AG04450 (cell line): ENCODE measurements around the gene ZNF500. TPM values are rescaled to one million over a fixed set of nuclear protein-coding genes. Genes with fewer than 3 reads are reported as not detected.

Source experiments
- CTCF ChIA-PET: fragments of 300-600, 350-600 bp; formaldehyde crosslinking; extraction: SDS; loops from one replicate; lab custom pipeline; 2022; ENCODE audit warnings: antibody characterized with exemption, inconsistent platforms; lab: Charles Lee
- POLR2A ChIA-PET: fragments of 350-600 bp; formaldehyde crosslinking; extraction: SDS; loops from one replicate; lab custom pipeline; 2021; ENCODE audit warnings: antibody characterized with exemption, inconsistent platforms; lab: Yijun Ruan, JAX
- DNase-seq: peaks from one replicate; pipeline ENCODE4 v3.0.0-alpha.2; 2011; ENCODE audit warnings: low read depth, low spot score
- H3K27ac ChIP-seq: one replicate; pipeline ENCODE4 v1.5.1; 2012; ENCODE audit warnings: low read depth, low read length, control low read depth
- H3K27me3 ChIP-seq: one replicate; pipeline ENCODE4 v1.6.0; 2012; ENCODE audit warnings: low read length; ENCODE audit not compliant: control insufficient read depth, insufficient read depth
- H3K4me3 ChIP-seq: 2 replicates; pipeline ENCODE4 v1.5.1; 2011; ENCODE audit warnings: mild to moderate bottlenecking, low read depth, low read length, control low read depth
- H3K9me3 ChIP-seq: 2 replicates; pipeline ENCODE4 v1.5.1; 2012; ENCODE audit warnings: low read length; ENCODE audit not compliant: control insufficient read depth, insufficient read depth
- polyA plus RNA-seq: library from polyadenylated mRNA; depleted of rRNA; stranded (reverse); fragments of >200 nt; gene quantifications from 2 replicates; pipeline ENCODE4 v1.2.3, GENCODE V29; 2011
- TF ChIP-seq, protein P1 (sequence below): IDR thresholded peaks from 2 replicates; pipeline ENCODE4 v1.5.1; 2011; ENCODE audit warnings: low read depth, low read length, control low read depth, inconsistent platforms

The ZNF500 gene
- polyA plus RNA-seq, 1 experiment = 3.1 TPM

DNA sequence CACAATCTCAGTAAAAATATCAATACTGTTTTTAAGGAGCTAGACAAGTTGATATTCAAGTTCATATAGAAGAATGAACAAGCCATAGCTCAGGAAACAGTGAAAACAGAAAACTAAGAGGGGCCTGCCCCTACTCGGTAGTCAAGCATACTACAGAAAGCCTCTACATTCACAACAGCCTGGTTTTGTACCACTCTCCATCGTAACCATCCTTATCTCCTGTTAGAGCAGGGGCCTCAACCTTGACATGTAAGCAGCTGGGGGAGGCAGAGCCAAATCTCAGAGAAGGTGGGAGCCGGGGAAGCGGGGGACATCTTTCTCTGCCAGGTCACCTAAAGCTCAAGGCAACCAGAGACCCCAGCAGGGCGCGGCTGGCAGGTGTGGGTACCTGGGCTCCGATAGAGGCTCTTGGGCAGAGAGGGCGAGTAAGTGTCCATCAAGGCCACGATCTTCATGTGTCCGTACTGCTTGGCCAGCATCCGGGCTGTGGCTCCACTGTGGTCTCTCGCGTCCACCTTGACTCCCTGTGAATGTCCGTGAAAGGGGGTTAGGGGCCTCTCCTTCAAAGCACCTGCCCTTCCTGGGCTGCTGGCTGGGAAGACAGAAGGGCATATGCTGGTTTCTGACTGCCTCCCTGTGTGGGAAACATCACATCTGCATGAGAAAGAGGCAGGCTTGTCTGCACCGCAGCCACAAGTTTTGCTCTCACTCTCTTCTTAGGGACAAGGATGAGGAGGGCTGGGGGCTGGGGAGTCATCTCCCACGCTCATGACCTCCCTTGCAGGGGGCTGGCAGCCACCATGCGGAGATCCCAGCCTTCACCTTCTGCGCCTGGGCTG is 53.1 kb downstream of the ZNF500 start:
- TF ChIP-seq, protein P1, sequence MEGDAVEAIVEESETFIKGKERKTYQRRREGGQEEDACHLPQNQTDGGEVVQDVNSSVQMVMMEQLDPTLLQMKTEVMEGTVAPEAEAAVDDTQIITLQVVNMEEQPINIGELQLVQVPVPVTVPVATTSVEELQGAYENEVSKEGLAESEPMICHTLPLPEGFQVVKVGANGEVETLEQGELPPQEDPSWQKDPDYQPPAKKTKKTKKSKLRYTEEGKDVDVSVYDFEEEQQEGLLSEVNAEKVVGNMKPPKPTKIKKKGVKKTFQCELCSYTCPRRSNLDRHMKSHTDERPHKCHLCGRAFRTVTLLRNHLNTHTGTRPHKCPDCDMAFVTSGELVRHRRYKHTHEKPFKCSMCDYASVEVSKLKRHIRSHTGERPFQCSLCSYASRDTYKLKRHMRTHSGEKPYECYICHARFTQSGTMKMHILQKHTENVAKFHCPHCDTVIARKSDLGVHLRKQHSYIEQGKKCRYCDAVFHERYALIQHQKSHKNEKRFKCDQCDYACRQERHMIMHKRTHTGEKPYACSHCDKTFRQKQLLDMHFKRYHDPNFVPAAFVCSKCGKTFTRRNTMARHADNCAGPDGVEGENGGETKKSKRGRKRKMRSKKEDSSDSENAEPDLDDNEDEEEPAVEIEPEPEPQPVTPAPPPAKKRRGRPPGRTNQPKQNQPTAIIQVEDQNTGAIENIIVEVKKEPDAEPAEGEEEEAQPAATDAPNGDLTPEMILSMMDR = no peak
- H3K4me3 ChIP-seq = no peak overlapping the region
- no peak overlapping the region for H3K27ac ChIP-seq
- ChIA-PET CTCF (interaction anchor here (0.7 to 1.5 kb wide), 2 partner anchors 10 to 192 kb away, joined by 3 to 8 read pairs; no protein-coding TSS in a partner anchor), POLR2A (no interaction called here)
- no peaks in the 10 kb centered on the region for H3K27me3 ChIP-seq
- DNase-seq = no peak
- H3K9me3 ChIP-seq = no peaks in the 10 kb centered on the region

GRCh38 chr16:4709481-4709880 is 57.5 kb downstream of the ZNF500 start:
- ChIA-PET CTCF (interaction anchor here (1.2 to 1.5 kb wide), 2 partner anchors 15 to 85 kb away, joined by 3 to 4 read pairs; partner anchors contain the start of gene MGRN1), POLR2A (no interaction called here)
- H3K4me3 ChIP-seq = no peak overlapping the region
- TF ChIP-seq, protein P1 = no peak
- H3K27ac ChIP-seq = peak overlapping the region; percentile 47
- DNase-seq = no peak
- no peaks in the 10 kb centered on the region for H3K27me3 ChIP-seq
- no peaks in the 10 kb centered on the region for H3K9me3 ChIP-seq

DNA sequence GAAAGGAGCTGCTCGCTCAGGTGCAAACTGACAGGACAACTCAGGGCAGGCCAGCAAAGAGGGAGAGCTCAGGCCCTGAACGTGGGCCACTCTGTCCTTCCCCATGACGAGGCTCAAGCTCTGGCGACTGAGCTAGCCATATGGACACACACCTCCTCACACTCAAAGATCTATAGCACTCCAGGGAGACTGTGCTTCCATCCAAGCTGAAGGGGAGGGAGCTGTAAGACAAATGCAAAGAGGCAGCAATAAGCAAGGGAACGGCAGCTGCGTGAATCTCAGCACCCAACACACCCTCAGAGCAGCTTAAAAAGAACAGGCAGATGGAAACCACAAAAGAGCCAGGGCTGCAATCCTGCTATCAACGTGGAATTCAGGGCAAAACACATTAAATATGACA is 60.1 kb downstream of the ZNF500 start:
- no peaks in the 10 kb centered on the region for H3K27me3 ChIP-seq
- no peak overlapping the region for H3K4me3 ChIP-seq
- H3K27ac ChIP-seq = no peak overlapping the region
- H3K9me3 ChIP-seq = no peaks in the 10 kb centered on the region
- TF ChIP-seq, protein P1 = no peak
- POLR2A ChIA-PET = interaction anchor here (1.1 kb wide), 1 partner anchor 12 kb away, joined by 4 read pairs; no protein-coding TSS in a partner anchor
- DNase-seq = no peak
- CTCF ChIA-PET = interaction anchor here (1.1 kb wide), 1 partner anchor 11 kb away, joined by 3 read pairs; no protein-coding TSS in a partner anchor

- H3K4me3 ChIP-seq = no peak overlapping the region
- H3K9me3 ChIP-seq = no peaks in the 10 kb centered on the region
- POLR2A ChIA-PET = no interaction called here
- CTCF ChIA-PET = interaction anchor here (1.0 kb wide), 1 partner anchor 9 kb away, joined by 3 read pairs; no protein-coding TSS in a partner anchor
- TF ChIP-seq, protein P1 = no peak
- no peak overlapping the region for H3K27ac ChIP-seq
- DNase-seq = no peak
- no peaks in the 10 kb centered on the region for H3K27me3 ChIP-seq
Observed at GRCh38 chr16:4704913-4705312, 62.0 kb downstream of the ZNF500 start.

GRCh38 chr16:4704491-4704890 is 62.5 kb downstream of the ZNF500 start:
- ChIA-PET CTCF (interaction anchor here (0.6 to 1.0 kb wide), 2 partner anchors 9 kb away, joined by 3 read pairs; no protein-coding TSS in a partner anchor), POLR2A (no interaction called here)
- no peak for DNase-seq
- Histone ChIP-seq H3K9me3 (no peaks in the 10 kb centered on the region), H3K27me3 (no peaks in the 10 kb centered on the region), H3K27ac (no peak overlapping the region), H3K4me3 (no peak overlapping the region)
- TF ChIP-seq, protein P1 = no peak
